OCI-LY3 (cell line): Measurements from ENCODE around the gene CELA1.
"Not testable (repeated sequence)": the region's sequence is repeated elsewhere in the genome, so short reads cannot be mapped to it uniquely, and the experiment has no call there.

Source experiments
- H2AFZ ChIP-seq: fragments of 200-600, 300-600 bp; shearing (Covaris generic); 2 replicates; pipeline ENCODE4 v1.6.0; 2014; ENCODE audit warnings: antibody characterized with exemption, low read depth, low read length
- H3K27ac ChIP-seq: fragments of 200-600, 300-600 bp; sonication (generic); 2 replicates; pipeline ENCODE4 v1.5.1; 2014; ENCODE audit warnings: mild to moderate bottlenecking, low read length, moderate library complexity, mixed read lengths
- H3K27me3 ChIP-seq: fragments of 200-600, 300-600 bp; sonication (generic); 2 replicates; pipeline ENCODE4 v1.6.1; 2014; ENCODE audit warnings: low read depth, low read length, mixed read lengths
- H3K36me3 ChIP-seq: fragments of 200-600, 300-600 bp; sonication (generic); replicated peaks from 2 replicates; pipeline ENCODE3; 2014; ENCODE audit warnings: low read depth, low read length, mixed read lengths
- H3K4me1 ChIP-seq: fragments of 300-600, 200-600 bp; sonication (generic); 2 replicates; pipeline ENCODE4 v1.6.1; 2014; ENCODE audit warnings: low read length, mixed read lengths
- H3K4me2 ChIP-seq: fragments of 200-600, 300-600 bp; sonication (generic); 2 replicates; pipeline ENCODE4 v1.6.1; 2014; ENCODE audit warnings: low read length, mixed read lengths
- H3K4me3 ChIP-seq: fragments of 300-600, 200-600 bp; sonication (generic); 2 replicates; pipeline ENCODE4 v1.5.1; 2014; ENCODE audit warnings: antibody characterized with exemption, mild to moderate bottlenecking, low read length, moderate library complexity
- H3K79me2 ChIP-seq: fragments of 300-600, 200-600 bp; shearing (Covaris generic); 2 replicates; pipeline ENCODE4 v1.6.1; 2014; ENCODE audit warnings: mild to moderate bottlenecking, low read length, mixed read lengths
- H3K9ac ChIP-seq: fragments of 300-600, 200-600 bp; shearing (Covaris generic); 2 replicates; pipeline ENCODE4 v1.6.0; 2014; ENCODE audit warnings: mild to moderate bottlenecking, low read length, moderate library complexity
- H3K9me3 ChIP-seq: fragments of 200-600, 300-600 bp; shearing (Covaris generic); 2 replicates; pipeline ENCODE4 v1.6.1; 2014; ENCODE audit warnings: low read length, mixed read lengths; ENCODE audit not compliant: insufficient read depth
- H4K20me1 ChIP-seq: fragments of 200-600, 300-600 bp; sonication (generic); 2 replicates; pipeline ENCODE4 v1.6.1; 2016; ENCODE audit warnings: low read length, mixed read lengths; ENCODE audit not compliant: insufficient read depth
- CTCF ChIP-seq: fragments of 200-600, 300-600 bp; sonication (generic); IDR thresholded peaks from 2 replicates; pipeline ENCODE4 v1.5.1; 2014; ENCODE audit warnings: antibody characterized with exemption, low read length, low read depth
- EZH2phosphoT487 ChIP-seq: fragments of 200-600 bp; shearing (Covaris generic); IDR thresholded peaks from 2 replicates; pipeline ENCODE4 v1.6.1; 2018; ENCODE audit warnings: antibody characterized with exemption, mixed run types, low read depth

Gene CELA1

GRCh38 chr12:51320311-51320694, 26.2 kb downstream of the CELA1 start:
- H3K79me2 ChIP-seq, result peaks cover 23% of the 10 kb centered on the region
- no peak overlapping the region for H2AFZ ChIP-seq
- no peaks in the 10 kb centered on the region for H3K9me3 ChIP-seq
- H3K4me3 ChIP-seq, result no peak overlapping the region
- H3K27me3 ChIP-seq, result no peaks in the 10 kb centered on the region
- H3K4me2 ChIP-seq, result no peak overlapping the region
- no peak overlapping the region for H3K27ac ChIP-seq
- H3K36me3 ChIP-seq, result peaks cover 11% of the 10 kb centered on the region
- TF ChIP-seq EZH2phosphoT487 (no peak), CTCF (no peak)
- H3K9ac ChIP-seq, result no peak overlapping the region
- H4K20me1 ChIP-seq, result no peaks in the 10 kb centered on the region
- peaks cover 22% of the 10 kb centered on the region for H3K4me1 ChIP-seq

GRCh38 chr12:51318846-51319599, 27.5 kb downstream of the CELA1 start:
- no peak overlapping the region for H3K4me3 ChIP-seq
- TF ChIP-seq EZH2phosphoT487 (no peak), CTCF (no peak)
- peaks cover 19% of the 10 kb centered on the region for H3K79me2 ChIP-seq
- H3K27ac ChIP-seq, result no peak overlapping the region
- no peaks in the 10 kb centered on the region for H3K27me3 ChIP-seq
- H3K9ac ChIP-seq, result no peak overlapping the region
- H4K20me1 ChIP-seq, result no peaks in the 10 kb centered on the region
- no peak overlapping the region for H2AFZ ChIP-seq
- no peak overlapping the region for H3K4me2 ChIP-seq
- peaks cover 17% of the 10 kb centered on the region for H3K4me1 ChIP-seq
- H3K36me3 ChIP-seq, result peaks cover 11% of the 10 kb centered on the region
- H3K9me3 ChIP-seq, result no peaks in the 10 kb centered on the region

GRCh38 chr12:51318057-51318806, 28.2 kb downstream of the CELA1 start:
- H2AFZ ChIP-seq, H3K4me3 ChIP-seq, H3K4me2 ChIP-seq, H3K9ac ChIP-seq, H4K20me1 ChIP-seq, H3K27ac ChIP-seq, H3K27me3 ChIP-seq, H3K9me3 ChIP-seq: not testable (repeated sequence)
- peaks cover 15% of the 10 kb centered on the region for H3K4me1 ChIP-seq
- peaks cover 13% of the 10 kb centered on the region for H3K36me3 ChIP-seq
- peaks cover 12% of the 10 kb centered on the region for H3K79me2 ChIP-seq

- no peak overlapping the region for H3K27ac ChIP-seq
- no peaks in the 10 kb centered on the region for H3K79me2 ChIP-seq
- H2AFZ ChIP-seq, result no peak overlapping the region
- no peak overlapping the region for H3K4me2 ChIP-seq
- TF ChIP-seq EZH2phosphoT487, result no peak
- no peak for TF ChIP-seq CTCF
- H3K9ac ChIP-seq, result no peak overlapping the region
- H3K9me3 ChIP-seq, result no peaks in the 10 kb centered on the region
- peaks cover 7% of the 10 kb centered on the region for H3K4me1 ChIP-seq
- H4K20me1 ChIP-seq, result no peaks in the 10 kb centered on the region
- no peaks in the 10 kb centered on the region for H3K27me3 ChIP-seq
- no peak overlapping the region for H3K4me3 ChIP-seq
- H3K36me3 ChIP-seq, result peaks cover 9% of the 10 kb centered on the region
Observed at GRCh38 chr12:51311389-51311788, 35.1 kb downstream of the CELA1 start.
